HCT116 (cell line): ENCODE results near the gene TIAM2.

ENCODE experiments used
- ATF3 ChIP-seq: IDR thresholded peaks from 2 replicates; pipeline ENCODE4 v1.6.1; 2012
- CTCF ChIP-seq, 3 experiments: fragments of 200-600 bp in 1 of 3; sonication (generic) in 1 of 3; IDR thresholded peaks in 2 of 3; conservative IDR thresholded peaks in 1 of 3; 2 replicates each; pipeline ENCODE4 v1.5.1; 2012 to 2017; ENCODE audit warnings: low read depth in 2 of 3, low read length in 2 of 3, antibody characterized with exemption in 1 of 3, borderline replicate concordance in 1 of 3, control low read depth in 1 of 3, mild to moderate bottlenecking in 1 of 3, mixed read lengths in 1 of 3, mixed run types in 1 of 3, moderate library complexity in 1 of 3; ENCODE audit not compliant: insufficient read depth in 1 of 3
- EGR1 ChIP-seq: IDR thresholded peaks from 2 replicates; pipeline ENCODE4 v1.6.1; 2012; ENCODE audit warnings: low read depth
- ELF1 ChIP-seq: IDR thresholded peaks from 2 replicates; pipeline ENCODE4 v1.6.1; 2012; ENCODE audit warnings: low read depth, borderline replicate concordance
- JUND ChIP-seq: IDR thresholded peaks from 2 replicates; pipeline ENCODE4 v1.6.1; 2012
- POLR2A ChIP-seq: IDR thresholded peaks from 2 replicates; pipeline ENCODE4 v1.7.0; 2011; ENCODE audit warnings: borderline replicate concordance; ENCODE audit not compliant: insufficient read depth, insufficient read length; ENCODE audit errors: extremely low read depth
- POLR2AphosphoS5 ChIP-seq: IDR thresholded peaks from 2 replicates; pipeline ENCODE4 v1.6.1; 2011; ENCODE audit warnings: mild to moderate bottlenecking, low read depth, low read length, moderate library complexity
- SP1 ChIP-seq: IDR thresholded peaks from 2 replicates; pipeline ENCODE4 v1.6.1; 2012; ENCODE audit warnings: low read depth
- SRF ChIP-seq: IDR thresholded peaks from 2 replicates; pipeline ENCODE4 v1.6.1; 2012; ENCODE audit warnings: low read depth
- ZNF274 ChIP-seq: fragments of 200-500 bp; sonication (Bioruptor generic); IDR thresholded peaks from 2 replicates; pipeline ENCODE4 v1.6.1; 2014; ENCODE audit warnings: mild to moderate bottlenecking, low read depth, low read length, inconsistent platforms

- TF ChIP-seq CTCF (IDR thresholded peaks at IDR 0.05 in 2 of 3, conservative IDR thresholded peaks at IDR 0.05 in 1 of 3; ENCODE audit: borderline replicate concordance in 1 of 3, insufficient read depth in 1 of 3, low read depth in 2 of 3, low read length in 2 of 3): no peak
- no peak for TF ChIP-seq EGR1
- no peak for TF ChIP-seq SP1
- TF ChIP-seq POLR2AphosphoS5: no peak
- no peak for TF ChIP-seq JUND
- TF ChIP-seq POLR2A: no peak
- no peak for TF ChIP-seq ELF1
- TF ChIP-seq ZNF274: no peak
- TF ChIP-seq SRF: no peak
- no peak for TF ChIP-seq ATF3
These were observed 135.2 kb downstream of the TIAM2 start for GRCh38 chr6:155130161-155130853.
